Activated CD4-positive, alpha-beta T cell treated with anti-CD3 and anti-CD28 coated beads for 4 hours (primary cell): ENCODE data around the gene WRAP73.
"Not testable (repeated sequence)": the region's sequence is repeated elsewhere in the genome, so short reads cannot be mapped to it uniquely, and the experiment has no call there.

Experiments
- DNase-seq, 2 donors: peaks; one replicate each; pipeline ENCODE4 v3.0.0-alpha.2; 2020

The WRAP73 gene

GRCh38 chr1:3593745-3594144 lies 56.2 kb downstream of the WRAP73 start:
- no peak for DNase-seq

- DNase-seq: no peak
Observed at GRCh38 chr1:3593334-3593733, 56.6 kb downstream of the WRAP73 start.

- DNase-seq: no peak
Observed at GRCh38 chr1:3590951-3591865, 58.7 kb downstream of the WRAP73 start.

- DNase-seq: no peak
Observed at GRCh38 chr1:3590139-3590763, 59.7 kb downstream of the WRAP73 start.

GRCh38 chr1:3588395-3588794 lies 61.5 kb downstream of the WRAP73 start:
- no peak for DNase-seq

- DNase-seq: no peak
Observed at GRCh38 chr1:3586986-3587759, 62.7 kb downstream of the WRAP73 start.

- no peak for DNase-seq
Observed at GRCh38 chr1:3585940-3586568, 63.8 kb downstream of the WRAP73 start.

GRCh38 chr1:3585353-3585868 lies 64.5 kb downstream of the WRAP73 start:
- DNase-seq: peak in 1 of 2 donors; percentile 9

GRCh38 chr1:3584915-3585314 lies 65.0 kb downstream of the WRAP73 start:
- DNase-seq: peak; percentile 25 to 33

- not testable (repeated sequence) for DNase-seq
Observed at GRCh38 chr1:3583751-3584150, 66.2 kb downstream of the WRAP73 start.

- no peak for DNase-seq
Observed at GRCh38 chr1:3581296-3582036, 68.4 kb downstream of the WRAP73 start.
